ENCODE data around the gene GBX2.

The GBX2 gene

DNA sequence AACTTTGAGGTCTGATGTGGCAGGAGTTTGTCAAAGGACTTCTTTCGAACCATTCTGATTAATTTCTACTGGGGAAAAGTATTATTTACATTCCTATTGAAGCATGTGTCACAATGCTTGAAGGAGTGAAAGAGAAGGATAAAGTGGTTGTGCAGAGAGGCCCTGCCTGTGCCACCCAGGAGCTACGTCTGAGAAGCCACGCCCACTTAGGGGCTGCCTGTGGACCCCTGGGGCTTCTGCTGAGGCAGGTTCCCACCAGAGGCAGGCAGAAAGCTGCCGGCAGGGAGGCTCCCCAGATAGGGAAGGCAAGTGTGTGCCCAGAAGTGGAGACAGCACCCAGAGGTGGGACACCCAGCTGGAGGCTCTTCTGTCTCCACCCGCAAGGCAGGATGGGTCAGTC lies 47.4 kb downstream of the GBX2 start:
- no peak for DNase-seq

GRCh38 chr2:236120141-236120601 lies 48.0 kb downstream of the GBX2 start:
- DNase-seq = no peak

DNA sequence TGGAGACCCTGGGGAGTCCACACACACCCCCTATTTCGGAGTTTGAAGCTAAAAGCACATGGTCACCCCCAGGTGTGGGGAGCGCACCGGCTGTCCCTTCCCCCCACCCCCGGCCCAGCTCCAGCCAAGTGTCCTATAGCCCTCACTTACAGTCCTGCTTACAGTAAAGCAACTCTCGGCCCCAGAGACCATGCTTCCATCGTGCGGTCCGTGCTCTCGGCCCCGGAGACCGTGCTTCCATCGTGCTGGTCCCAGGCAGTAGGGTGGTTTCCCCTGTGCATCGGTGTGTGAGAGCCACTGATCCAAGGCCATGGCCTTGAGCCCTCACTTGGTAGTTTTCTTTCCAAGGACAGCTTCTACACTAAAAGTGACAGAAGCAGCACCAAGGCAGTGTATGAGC lies 48.7 kb downstream of the GBX2 start:
- no peak for DNase-seq

DNA sequence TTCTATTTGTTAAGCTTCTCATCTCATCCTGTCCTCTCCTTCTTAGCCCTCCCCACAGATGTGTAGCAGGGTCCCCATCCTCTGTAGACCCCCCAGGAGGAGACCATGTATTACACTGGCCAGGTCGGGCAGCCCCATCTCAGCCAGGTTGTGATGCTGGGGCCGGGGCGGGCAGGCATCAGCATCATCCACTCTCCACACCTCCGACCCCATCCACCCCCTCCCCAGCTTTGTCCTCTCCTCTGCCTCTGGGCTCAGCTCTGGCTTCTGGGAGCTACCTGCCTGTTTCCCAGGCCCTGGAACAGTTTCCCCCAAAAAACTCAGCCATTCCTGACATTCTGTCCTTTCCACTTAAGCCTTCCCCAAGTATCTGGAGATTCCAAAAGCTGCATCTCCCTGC lies 49.2 kb downstream of the GBX2 start:
- DNase-seq = no peak

DNA sequence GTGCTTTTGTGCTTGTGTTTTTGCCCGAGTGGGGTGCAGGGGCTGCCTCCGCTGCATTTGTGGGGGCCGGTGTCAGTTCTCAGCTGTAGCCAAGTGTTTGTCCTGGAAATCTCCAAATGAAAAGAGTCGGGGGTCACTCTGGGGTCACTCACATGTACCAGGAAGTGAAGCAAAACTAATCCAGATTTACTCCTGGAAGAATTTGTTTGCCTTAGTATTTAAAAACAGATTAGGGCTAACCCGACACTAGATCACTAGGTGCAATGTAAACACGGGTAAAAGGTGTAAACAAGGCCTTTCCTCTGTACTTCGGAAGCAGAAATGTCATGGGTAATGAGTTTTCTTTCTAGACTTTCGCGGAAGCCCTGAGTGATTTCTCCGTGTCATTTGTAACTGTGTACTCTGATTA lies 50.3 kb downstream of the GBX2 start:
- no peak for DNase-seq

GRCh38 chr2:236117401-236117800 lies 50.8 kb downstream of the GBX2 start:
- DNase-seq = no peak
